Activated gamma-delta T cell (primary cell): ENCODE measurements around the gene NOP14.
"Not testable (repeated sequence)": the region's sequence is repeated elsewhere in the genome, so short reads cannot be mapped to it uniquely, and the experiment has no call there.

Experiments used
- DNase-seq: peaks from one replicate; lab custom pipeline; 2025; lab: John Stamatoyannopoulos, UW
- total RNA-seq, 2 donors: gene quantifications; one replicate each; lab custom pipeline; 2026; lab: John Stamatoyannopoulos, UW

The NOP14 gene
- total RNA-seq, result 82.0 to 98.7 reads per million in 2 donors

- peak; percentile 98 for DNase-seq
Observed at GRCh38 chr4:2963175-2963965, at the start of gene NOP14, which contains the start of gene GRK4. Gene NOP14, minus strand, starts transcription at chr4:2963406. Its CDS starts 87 bp downstream, at chr4:2963319. Gene GRK4, plus strand, starts transcription at chr4:2963571. Its CDS starts 500 bp downstream, at chr4:2964071.

GRCh38 chr4:3011456-3012220, 48.4 kb upstream of the NOP14 start:
- DNase-seq, result no peak

GRCh38 chr4:3010998-3011397, 47.8 kb upstream of the NOP14 start:
- no peak for DNase-seq

GRCh38 chr4:3010577-3010976, 47.4 kb upstream of the NOP14 start:
- DNase-seq, result no peak

GRCh38 chr4:3009422-3009821, 46.2 kb upstream of the NOP14 start:
- DNase-seq, result no peak

DNA sequence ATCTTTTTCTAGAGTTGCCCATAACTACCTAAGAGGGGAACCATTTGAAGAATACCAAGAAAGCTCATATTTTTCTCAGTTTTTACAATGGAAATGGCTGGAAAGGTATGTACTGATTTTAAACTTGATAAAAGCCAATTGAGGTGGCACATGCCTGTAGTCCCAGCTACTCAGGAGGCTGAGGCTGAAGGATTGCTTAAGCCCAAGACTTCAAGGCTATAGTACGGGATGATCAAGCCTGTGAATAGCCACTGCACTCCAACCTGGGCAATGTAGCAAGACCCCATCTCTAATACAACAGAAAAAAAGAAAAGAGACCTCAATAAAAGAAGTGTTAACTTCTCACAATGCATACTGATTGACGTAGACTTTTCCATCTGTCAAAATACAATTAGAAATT, 44.5 kb upstream of the NOP14 start:
- no peak for DNase-seq

- no peak for DNase-seq
Observed at GRCh38 chr4:2996415-2996814, 33.2 kb upstream of the NOP14 start.

GRCh38 chr4:2995546-2996265, 32.5 kb upstream of the NOP14 start:
- no peak for DNase-seq

DNA sequence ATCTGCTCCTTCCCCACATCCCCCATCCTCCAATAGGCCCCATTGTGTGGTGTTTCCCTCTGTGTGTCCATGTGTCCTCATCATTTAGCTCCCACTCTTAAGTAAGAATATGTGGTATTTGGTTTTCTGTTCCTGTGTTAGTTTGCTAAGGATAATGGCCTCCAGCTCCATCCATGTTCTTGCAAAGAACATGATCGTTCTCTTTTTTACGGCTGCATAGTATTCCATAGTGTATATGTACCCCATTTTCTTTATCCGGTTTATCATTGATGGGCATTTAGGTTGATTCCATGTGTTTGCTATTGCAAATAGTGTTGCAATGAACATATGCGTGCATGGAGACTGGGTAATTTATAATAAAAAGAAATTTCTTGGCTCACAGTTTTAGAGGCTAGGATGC, 31.7 kb upstream of the NOP14 start:
- no peak for DNase-seq

GRCh38 chr4:2991243-2991642, 28.0 kb upstream of the NOP14 start:
- no peak for DNase-seq

DNA sequence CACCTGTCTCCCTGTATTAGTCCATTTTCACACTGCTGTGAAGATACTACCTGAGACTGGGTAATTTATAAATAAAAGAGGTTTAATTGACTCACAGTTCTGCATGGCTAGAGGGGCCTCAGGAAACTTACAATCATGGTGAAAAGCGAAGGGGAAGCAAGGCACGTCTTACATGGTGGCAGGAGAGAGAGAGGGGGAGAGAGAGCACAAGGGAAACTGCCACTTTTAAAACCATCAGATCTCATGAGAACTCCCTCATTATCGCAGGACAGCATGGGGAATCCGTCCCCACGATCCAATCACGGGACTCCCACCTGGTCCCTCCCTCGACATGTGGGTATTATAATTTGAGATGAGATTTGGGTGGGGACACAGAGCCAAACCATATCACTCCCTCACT, 20.5 kb upstream of the NOP14 start:
- DNase-seq, result not testable (repeated sequence)

DNA sequence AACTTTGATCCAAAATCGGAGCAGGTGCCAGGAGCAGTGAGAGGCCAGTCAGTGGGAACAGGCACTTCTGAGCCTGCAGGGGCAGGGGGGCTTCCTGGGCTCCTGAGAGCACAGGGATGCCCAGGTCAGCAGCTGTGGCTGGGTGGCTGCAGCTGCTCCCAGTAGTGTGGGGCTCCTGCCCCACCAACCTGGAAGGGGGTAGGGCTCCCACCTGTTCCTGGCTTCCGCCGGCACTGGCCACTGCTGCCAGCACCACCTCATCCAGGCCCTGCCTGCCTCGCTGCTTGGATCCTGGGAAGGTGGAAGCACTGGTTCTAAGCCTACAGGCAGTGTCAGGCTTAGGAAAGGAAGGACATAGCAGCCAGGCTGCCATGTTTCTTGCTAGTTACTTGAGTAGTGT, 18.8 kb upstream of the NOP14 start:
- DNase-seq, result no peak

DNA sequence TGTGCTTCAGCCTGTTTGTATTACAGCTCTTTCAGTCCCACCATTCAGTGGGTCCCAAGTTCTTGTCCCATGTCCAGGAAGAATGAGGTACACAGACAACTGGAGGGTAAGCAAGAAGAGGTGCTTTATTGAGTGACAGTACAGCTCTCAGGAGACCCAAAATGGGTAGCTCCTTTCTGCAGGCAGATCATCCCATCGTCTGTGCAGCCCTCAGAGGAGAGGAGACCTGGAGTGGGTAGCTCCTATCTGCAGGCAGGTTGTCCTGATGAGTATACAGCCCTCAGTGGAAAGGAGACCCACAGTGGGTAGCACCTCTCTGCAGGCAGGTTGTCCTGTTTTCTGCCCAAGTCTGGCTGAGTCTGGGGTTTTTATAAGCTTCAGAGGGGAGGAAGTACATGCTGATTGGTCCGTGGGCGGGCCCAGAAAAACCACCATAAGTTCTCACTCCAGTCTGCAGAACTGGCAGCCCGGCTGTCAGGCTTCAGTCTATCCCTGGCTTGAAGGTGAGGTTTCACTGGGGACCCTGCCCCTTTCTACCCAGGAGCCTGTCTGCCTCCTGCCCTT, 18.1 kb upstream of the NOP14 start:
- DNase-seq, result no peak

- no peak for DNase-seq
Observed at GRCh38 chr4:2977211-2978088, 14.2 kb upstream of the NOP14 start.

GRCh38 chr4:2971275-2971674, 8.1 kb upstream of the NOP14 start:
- DNase-seq, result no peak

GRCh38 chr4:2968381-2968780, 5.2 kb upstream of the NOP14 start:
- no peak for DNase-seq

DNA sequence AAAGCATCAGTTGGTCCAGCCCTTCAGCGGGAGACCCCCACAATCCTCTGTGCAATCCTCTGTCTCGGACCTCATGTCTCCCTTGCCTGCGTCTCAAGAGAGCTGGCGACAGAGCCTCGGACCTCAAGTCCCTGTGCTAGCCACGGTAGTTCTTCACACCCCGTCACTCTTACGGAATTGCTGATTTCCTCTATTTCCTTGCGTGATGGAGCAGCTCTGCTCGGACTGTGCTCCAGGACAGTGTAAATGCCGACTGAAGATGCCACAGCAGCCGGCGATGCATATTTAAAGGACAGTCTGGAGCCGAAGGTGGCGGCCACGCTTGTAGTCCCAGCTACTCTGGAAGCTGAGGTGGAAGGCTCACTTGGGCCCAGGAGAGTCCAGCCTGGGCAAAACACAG, 2.1 kb upstream of the NOP14 start:
- DNase-seq, result no peak

GRCh38 chr4:2964706-2965258, 1.6 kb upstream of the NOP14 start:
- DNase-seq, result no peak

- DNase-seq, result no peak
Observed at GRCh38 chr4:2963966-2964471, 813 bp upstream of the NOP14 start.

- DNase-seq, result no peak
Observed at GRCh38 chr4:2962614-2963174, 512 bp downstream of the NOP14 start.
